ENCODE measurements around the gene SFMBT2.

- no peak for TF ChIP-seq POLR2A (IDR thresholded peaks at IDR 0.05; ENCODE audit: low read depth, low read length)
- no peak for TF ChIP-seq POLR2AphosphoS5 (IDR thresholded peaks at IDR 0.05; ENCODE audit: low read depth, low read length)
These were observed 49.2 kb upstream of the SFMBT2 start for GRCh38 chr10:7460006-7460405.

Measured in GM12892 (cell line).